GM19025 (cell line): Measurements from ENCODE around the gene STAC.
"Not testable (repeated sequence)": the region's sequence is repeated elsewhere in the genome, so short reads cannot be mapped to it uniquely, and the experiment has no call there.

ENCODE experiments used
- ATAC-seq: cut with Tn5 transposase; IDR thresholded peaks from one replicate; pipeline ENCODE4 v1.9.1; 2021; ENCODE audit warnings: mild to moderate bottlenecking, low read depth, moderate library complexity; ENCODE audit not compliant: unreplicated experiment

Gene STAC

DNA sequence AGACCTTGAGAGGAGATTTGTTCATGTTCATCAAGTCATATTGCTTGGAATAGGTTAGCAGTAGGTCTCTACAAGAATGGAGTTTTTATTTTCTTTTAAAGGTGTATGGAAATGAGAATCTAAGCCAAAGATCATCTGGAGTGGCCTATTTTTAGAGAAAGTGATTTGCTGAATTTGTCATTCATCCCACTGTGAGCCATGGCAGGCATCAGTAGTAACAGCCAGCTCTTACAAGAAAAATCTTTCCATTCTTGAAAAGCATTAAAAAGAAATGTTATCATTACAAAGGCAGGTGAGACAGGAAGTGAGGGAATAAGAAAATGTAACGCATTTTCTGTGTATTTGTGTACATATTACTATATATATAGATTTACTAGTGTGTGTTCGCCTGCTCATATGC is 29.6 kb downstream of the STAC start:
- no peak for ATAC-seq

DNA sequence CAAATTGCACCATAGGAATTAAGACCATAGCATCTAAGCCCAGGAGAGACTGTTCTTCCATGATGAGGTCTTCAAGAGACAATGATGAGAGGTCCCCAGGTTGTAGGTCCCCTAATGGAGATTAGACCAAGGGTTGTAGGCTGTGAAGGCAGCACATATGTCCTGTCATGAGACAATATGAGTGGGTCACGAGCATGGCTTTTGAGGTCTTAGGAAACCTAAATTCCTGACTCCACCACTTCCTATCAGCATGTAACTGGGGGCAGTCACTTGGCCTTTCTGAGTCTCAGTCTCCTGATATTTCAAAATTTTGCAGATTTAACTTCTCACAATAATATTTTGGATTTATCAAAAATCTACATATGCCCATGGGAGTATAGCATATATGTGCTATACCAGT is 31.3 kb downstream of the STAC start:
- ATAC-seq: no peak

DNA sequence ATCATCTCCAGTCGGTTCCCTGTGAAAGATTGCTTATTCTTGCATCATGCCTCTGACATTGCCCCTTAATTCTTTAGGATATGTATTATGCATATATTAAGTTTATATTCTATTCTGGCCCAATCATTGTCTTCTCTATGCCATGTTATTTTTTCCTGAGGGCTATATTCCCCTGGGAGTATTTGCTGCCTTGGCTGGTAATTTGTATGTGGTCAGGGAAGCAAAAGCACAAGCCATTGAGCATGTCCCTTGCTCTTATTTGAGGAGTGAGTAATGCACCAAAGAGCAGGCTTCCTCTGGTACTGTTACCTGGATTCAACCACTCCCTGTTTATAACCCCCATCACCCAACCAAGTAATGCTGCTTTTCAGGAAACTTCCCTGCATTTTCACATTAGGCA is 36.3 kb downstream of the STAC start:
- no peak for ATAC-seq

DNA sequence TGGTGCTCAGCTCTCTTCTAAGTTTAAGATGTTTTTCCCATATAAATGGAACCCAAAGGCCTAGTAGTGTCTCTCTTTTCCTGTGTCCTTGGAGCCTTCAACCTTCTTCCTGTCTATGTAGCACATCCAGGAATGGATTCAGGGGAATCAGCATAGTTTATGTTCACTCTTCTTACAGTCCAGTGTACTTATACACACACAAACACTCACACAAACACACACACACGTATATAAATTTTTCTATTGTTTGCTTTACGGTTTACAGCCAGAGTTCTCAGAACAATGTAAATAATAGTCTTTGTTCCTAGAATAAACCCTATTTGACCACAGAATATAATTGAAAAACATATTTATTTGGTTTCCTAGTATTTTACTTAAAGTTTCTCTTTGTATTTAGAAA is 36.9 kb downstream of the STAC start:
- no peak for ATAC-seq

DNA sequence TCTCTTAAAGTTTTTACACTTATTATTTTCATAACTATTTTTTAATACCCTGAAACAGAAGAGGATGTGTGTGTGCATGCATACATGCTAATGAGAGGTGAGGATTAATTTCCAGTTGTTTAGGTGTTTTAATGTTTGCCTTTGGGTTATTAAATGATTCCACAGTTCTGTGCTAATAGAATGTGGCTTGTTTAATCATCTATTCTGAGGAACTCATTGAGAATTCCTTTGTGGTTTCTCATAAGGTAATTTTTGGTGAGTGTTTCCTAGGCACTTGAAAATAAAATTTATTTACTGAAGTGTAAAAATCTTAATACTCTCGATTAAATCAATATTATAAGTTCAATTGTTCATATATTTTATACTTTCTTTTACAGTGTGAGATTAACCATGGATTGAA is 38.0 kb downstream of the STAC start:
- no peak for ATAC-seq

DNA sequence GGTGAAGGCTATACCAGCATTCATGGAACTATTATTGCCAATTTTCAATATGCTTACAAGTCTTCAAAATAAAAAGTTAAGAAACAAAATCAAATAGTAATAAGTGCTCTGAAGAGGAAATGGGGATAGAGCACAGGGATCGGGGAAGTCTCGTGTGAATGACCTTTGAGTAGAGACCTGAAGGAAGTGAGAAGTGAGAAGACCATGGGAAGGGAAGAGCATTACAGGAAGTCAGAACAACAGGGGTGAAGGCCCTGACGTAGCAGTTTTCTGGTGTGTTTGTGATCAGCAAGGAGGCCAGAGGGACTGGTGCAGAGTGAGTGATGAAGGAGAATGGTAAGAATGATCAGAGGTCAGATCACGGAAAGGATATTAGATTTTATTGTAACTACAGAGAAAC is 48.1 kb downstream of the STAC start:
- no peak for ATAC-seq

DNA sequence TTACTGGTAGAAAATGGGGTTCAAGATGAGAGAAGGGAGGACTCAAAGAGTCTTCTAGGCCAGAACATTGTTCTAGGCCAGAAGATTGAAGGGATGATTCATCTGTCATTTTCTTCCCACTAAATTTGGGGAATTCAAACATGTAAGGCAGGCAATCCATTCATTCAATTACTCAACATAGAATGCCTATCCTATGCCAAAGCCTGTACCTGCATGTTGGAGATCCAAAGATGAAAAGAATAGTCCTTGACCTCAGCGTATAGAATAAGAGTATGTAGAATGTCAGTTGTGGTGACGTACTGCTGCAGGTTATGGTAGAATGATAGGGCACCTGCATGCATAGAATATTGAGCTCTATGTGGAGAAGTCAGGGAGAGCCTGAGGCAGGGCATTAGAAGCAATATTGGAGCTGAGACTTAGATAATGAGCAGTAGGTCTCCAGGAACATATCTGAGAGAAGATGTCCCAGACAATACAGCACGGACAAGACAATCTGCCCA is 49.7 kb downstream of the STAC start:
- no peak for ATAC-seq

DNA sequence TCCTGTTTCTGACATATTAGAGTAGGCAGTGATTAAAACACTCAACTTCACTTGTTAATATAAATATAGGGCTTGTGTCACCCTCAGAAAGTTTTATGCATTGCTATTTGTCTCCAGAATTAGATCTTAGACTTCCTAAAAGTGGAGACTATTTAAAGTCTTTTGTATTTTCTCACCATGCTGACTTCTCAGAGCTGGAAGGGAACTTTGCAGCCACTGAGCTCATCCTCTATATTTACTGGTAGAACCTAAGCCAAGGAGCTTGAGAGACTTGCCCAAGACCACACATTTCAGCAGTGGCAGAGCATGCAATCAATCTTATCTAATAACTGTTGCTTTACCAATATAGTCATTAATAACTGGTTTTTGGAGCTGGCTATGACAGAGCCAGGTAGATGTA is 53.2 kb downstream of the STAC start:
- no peak for ATAC-seq

DNA sequence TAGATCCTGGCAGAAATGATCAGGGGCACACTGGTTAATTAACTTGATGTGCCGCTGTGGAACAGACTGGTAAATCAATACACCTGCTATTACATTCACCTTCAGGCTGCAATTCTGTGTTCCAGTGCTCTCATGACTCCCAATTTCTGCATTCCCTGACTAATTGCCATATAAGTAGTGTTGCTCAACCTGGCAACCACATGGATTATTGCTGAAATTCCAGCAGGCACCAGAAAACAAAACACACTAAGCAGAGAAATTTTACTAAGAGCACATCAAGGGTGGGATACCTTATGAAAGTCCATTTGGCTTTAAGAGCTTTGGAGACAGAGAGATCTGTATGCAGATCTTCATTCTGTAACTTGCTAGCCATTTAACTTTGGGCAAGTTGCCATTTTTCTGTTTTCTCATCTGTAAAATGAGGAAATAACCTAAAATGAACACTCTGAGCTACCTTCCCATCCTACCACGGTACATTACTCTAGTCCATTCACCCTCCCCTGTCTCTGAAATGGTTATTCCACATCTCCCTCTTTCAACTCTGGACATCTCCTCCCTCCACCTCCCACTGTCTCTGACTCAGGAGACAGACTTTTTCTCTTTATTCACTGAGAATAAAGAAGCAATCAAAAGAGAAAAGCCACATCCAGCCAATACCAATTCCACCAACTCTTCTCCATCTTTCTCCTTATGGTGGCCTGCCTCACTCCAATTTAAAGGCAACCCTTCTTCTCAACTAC is 54.6 kb downstream of the STAC start:
- ATAC-seq: no peak

DNA sequence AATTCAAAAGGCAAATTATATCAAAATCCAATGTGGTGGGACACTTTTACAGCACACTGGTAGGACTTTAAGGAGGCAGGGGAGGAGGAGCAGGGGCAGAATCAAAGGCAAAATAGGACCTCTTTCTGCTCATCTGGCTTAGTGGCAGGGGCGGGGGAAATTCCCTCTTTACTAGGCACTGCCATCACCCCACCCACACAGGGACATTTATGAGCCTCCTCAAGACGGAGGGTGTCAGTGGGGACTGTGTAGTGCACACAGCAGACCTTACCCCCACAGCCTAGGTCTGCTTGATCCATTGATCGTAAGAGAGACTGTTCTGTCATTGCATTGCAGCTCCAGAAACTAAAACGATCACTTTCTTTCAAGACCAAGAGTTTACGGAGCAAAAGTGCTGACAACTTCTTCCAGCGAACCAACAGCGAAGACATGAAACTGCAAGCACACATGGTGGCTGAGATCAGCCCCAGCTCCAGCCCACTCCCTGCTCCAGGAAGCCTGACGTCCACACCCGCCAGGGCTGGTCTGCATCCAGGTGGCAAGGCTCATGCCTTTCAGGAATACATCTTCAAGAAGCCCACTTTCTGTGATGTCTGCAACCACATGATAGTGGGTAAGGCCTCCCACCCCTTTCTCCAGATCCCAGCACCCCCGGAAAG is 62.9 kb downstream of the STAC start:
- ATAC-seq: no peak

DNA sequence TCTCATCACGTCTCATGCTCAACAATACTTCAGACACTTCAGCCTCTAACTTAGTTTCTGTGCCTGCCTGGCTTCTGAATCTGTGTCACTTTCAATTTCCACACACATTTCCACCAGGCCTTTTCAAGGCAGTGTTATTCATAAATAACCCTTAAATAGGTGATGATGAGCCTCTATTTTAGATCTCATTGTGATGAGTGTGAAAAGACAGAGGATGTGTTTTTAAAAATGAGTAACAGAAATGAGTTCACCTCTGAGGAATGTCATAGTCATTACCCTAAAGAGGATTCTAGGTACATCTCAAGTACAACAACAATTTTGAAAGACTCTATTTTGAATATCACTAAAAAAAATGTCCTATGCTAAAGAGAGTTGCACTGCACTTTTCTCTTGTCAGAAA is 64.6 kb downstream of the STAC start:
- ATAC-seq: no peak

DNA sequence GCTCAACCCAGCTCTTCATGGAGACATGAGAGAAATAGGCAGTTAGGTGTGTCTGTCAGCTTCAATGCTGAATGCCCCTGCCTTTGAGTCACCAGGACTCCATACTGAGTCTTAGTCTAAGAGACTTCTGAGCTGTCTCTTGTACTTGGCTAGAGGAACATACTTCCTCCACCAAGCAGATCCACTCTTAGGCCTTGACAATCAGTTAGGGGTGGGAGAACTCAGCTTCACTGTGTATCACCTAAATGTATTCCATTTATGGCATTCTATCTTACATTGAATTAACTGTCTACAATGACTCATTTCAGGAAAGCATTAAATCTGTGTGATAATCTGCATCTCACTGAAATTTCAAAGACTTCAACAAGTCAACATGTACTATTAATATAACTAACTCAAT is 66.0 kb downstream of the STAC start:
- no peak for ATAC-seq

DNA sequence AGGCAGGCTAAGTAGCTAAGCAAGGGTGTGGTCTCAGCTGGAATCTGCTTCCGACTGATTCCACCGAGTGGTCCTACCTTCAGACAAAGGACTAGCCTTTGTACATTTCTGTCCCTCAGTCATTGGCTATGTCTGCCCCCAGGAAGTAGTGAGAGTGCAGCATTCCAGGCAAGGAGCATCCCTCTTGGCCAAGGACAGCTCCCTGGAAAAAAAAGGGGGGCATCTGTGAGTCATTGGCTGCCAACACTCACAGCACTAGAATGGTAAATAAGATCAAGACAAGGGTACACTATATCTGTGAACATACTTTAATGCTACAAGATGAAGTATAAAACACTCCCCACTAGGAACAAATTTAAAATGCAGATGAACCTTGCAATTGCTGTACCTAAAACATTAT is 66.8 kb downstream of the STAC start:
- no peak for ATAC-seq

DNA sequence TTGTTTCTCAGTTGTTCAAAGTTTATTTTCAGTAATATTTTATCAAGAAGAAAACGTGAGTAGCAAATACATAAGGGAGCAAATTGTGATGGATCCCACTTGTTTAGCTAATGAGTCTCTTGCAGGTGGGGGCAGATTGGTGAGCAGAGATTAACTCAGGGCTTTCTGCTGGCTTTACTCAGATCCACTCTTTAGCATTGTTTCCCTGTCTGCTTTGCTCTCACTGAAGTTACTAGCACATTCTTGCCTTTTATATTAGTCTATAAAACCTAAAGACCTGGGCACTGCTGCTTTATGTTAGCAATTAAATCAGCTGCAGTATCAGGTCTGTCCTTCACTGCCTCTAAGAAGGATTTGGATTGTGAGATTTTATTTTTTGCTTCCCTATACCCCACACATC is 71.5 kb downstream of the STAC start:
- ATAC-seq: no peak

DNA sequence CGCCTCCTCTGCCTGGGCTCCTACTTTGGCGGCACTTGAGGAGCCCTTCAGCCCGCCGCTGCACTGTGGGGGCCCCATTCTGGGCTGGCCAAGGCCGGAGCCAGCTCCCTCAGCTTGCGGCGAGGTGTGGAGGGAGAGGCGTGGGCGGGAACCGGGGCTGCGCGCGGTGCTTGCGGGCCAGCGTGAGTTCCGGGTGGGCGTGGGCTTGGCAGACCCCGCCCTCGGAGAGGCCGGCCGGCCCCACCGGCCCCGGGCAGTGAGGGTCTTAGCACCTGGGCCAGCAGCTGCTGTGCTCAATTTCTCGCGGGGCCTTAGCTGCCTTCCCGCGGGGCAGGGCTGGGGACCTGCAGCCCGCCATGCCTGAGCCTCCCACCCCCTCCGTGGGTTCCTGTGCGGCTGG is 72.9 kb downstream of the STAC start:
- ATAC-seq: not testable (repeated sequence)

DNA sequence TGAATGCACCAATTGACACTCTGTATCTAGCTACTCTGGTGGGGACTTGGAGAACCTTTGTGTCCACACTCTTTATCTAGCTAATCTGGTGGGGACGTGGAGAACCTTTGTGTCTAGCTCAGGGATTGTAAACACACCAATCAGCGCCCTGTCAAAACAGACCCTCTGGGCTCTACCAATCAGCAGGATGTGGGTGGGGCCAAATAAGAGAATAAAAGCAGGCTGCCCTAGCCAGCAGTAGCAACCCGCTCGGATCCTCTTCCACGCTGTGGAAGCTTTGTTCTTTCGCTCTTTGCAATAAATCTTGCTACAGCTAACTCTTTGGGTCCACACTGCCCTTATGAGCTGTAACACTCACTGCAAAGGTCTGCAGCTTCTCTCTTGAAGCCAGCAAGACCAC is 73.6 kb downstream of the STAC start:
- ATAC-seq: not testable (repeated sequence)

DNA sequence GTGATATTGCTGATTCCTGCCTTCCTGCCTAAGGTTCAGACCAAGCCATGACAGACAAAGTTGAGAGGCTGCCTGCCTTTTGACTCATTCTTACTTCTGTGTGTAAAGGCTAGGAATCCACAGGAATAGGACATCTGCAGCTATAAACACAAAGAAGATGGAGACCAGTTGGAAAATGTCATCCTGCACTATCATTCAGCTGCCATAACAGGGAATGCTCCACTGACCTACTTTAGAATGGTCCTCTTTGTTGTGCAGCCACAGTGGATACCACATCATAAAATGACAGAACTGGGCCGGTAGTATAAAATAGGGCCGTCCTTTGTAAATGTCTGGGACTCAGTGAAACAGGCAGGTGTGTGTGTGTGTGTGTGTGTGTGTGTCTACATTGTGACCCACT is 75.1 kb downstream of the STAC start:
- ATAC-seq: no peak

DNA sequence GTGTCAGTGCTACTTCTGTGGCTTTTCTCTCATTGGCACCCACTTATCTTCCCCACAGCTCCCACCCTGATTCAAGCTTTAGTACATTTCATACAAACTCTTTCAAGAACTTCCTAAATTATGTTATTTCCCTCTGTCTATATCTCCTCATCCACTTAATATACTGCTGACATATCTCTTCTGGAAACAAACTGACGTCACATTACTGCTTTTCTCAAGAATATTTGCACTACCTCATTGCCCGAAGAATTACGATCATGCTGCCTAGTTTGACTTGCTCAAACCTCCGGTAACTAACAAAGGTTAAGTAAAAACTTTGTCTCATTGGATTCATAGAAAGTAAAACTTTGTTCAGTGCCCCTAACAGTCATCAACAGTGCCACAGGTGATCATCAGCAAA is 76.5 kb downstream of the STAC start:
- no peak for ATAC-seq

DNA sequence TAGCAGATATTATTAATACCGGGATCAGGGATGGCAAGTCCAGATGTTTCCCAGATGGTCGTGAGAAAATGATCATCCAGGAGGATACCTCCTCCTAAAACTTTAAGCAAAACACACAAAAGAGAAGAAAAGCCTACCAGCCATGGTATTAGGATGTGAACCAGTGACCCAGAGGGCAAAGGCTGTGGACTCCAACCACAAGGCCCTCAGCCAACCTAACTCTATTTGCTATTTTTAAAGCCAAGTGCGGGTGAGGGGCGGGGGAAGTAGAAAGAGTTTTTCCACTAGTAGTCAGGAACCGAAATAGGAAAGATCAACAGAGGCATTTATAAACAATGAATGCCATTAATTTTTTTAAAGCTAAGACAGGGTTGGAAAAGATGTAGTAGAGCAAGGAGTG is 77.4 kb downstream of the STAC start:
- no peak for ATAC-seq

DNA sequence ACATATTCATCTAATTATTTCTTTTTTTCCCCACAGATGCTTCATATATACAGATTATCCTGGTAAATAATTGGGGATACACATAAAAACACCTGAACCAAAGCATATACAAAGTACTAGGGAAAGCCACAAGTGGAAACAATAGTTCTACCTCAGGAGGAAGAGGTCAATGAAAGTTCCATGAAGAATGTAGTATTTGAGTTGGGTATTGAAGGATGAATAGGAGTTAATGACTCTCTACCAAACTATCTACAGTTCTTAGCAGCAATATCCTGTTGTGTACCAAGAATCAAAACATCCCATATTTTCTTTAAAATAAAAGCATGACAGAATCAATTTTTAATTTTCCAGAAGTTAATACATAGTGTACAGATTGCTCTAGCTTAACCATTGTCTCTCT is 78.9 kb downstream of the STAC start:
- no peak for ATAC-seq

DNA sequence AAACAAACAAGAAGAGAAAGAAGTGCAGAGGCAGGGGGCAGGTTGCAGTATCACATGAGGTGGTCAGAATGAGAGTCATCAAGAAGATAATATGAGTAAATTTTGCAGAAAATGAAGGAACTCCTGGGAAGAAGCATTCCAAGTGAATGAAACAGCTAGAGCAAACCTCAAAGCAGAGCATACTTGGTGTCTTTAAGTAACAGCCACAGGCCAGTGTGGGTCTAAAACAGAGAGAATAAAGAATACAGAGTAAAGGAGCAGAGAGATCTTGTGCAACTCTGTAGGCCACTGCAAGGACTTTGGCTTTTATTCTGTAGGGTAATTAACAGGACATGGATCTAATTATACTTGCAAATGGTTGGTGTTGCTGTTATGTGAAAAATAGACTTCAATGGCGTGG is 81.3 kb downstream of the STAC start:
- ATAC-seq: no peak

DNA sequence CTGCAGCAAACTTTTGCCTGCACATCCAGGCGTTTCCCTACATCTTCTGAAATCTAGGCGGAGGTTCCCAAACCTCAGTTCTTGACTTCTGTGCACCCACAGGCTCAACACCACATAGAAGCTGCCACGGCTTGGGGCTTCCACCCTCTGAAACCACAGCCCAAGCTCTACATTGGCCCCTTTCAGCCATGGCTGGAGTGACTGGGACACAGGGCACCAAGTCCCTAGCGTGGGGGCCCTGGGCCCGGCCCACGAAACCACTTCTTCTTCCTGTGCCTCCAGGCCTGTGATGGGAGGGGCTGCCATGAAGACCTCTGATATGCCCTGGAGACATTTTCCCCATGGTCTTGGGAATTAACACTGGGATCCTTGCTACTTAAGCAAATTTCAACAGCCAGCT is 91.7 kb downstream of the STAC start:
- not testable (repeated sequence) for ATAC-seq
